DMS53 treated with DMSO at 0.1 percent for 48 hours (cell line): Measurements from ENCODE around the gene HIGD2A.
A peak's percentile ranks its signal among the peaks of the same experiment; 100 is the strongest.

ENCODE experiments used
- DNase-seq: peaks from one replicate; lab custom pipeline; 2025; ENCODE audit not compliant: unreplicated experiment; lab: John Stamatoyannopoulos, UW

HIGD2A gene

DNA sequence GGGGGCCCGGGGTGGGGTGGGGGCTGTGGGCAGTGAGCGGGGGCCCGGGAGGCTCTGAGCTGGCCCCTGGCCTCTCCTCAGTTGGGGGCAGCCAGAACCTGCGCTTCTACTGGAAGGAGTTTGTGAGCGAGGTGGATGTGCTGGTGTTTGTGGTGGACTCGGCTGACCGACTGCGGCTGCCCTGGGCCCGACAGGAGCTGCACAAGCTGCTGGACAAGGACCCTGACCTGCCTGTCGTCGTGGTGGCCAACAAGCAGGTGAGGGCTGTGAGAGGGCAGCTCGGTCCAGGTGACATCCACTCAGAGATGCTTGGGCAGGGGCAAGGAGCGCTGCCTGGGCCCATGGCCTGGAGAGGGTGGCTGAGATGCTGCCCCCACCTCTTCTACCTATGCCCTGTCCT, 19.8 kb upstream of the HIGD2A start:
- no peak for DNase-seq

DNA sequence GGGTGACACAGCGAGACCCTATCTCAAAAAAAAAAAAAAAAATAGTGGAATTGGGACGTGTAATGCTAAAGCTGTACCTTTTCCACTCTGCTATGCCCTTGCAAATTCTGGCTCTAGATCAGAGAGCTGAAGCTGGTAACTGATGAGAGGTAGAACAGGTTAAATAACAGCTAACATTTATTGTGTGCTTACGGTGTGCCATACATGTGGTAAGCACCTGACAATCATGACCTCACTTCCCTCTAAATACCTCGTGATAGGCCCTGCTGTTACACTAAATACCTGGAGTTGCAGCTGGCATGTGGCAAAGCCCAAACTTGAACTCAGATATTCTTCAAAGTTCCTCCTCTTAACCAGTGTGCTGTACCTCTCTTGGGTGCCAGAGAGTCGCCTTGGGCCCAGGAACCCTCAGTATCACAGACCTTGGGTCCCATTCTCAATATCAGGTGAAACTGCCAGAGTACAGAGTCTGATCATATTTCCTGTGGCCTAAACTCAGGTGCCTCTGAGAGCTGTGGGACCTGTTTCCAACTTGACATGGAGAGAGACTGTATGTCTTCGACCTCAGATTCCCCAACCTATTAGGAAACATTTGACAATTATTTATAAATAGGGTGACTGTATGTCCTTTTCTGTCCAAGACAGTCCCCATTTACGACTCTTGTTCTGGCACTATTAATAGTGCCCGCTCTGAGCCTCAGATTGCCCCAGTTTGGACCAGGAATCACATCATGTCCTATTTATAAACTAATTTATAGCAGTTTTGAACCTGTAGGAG, 18.4 kb upstream of the HIGD2A start:
- DNase-seq: no peak

DNA sequence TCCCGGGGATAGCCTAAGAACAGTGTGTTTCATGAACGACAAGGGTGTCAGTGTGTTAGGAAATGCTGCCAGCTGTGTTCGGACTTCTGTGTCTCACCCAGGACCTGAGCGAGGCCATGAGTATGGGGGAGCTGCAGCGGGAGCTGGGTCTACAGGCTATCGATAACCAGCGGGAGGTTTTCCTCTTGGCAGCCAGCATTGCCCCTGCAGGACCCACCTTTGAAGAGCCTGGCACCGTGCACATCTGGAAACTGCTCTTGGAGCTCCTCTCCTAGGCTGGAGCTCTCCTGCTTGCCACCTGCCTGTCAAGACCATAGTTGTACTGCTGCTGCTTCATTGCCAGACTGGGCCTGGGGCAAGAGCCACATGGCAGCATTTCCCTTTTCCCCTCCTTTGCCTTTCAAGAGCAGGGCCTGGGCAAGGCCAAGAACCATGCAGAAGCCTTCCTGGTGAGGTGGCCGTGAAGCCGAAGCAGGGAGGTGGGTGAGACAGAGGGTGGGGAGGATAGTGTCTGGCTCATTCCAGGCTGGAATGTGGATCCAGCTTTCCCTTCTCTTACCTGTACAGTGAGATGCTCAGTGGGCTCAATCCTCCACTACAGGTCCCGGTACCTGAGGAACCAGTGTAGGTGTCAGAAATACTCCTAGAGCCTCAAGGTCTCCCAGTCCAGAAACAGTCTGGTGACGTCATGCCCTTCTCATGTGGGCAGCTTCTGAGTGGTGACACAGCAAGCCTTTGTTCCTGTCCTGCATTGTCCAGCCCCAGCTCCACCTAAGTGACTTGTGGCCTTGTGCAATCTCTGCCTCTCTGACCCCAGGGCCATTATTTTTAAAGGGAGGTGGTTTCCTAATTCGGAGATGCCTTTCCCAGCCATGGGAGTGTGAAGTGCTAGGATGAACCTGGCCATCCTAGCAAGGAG, 16.7 kb upstream of the HIGD2A start:
- no peak for DNase-seq

DNA sequence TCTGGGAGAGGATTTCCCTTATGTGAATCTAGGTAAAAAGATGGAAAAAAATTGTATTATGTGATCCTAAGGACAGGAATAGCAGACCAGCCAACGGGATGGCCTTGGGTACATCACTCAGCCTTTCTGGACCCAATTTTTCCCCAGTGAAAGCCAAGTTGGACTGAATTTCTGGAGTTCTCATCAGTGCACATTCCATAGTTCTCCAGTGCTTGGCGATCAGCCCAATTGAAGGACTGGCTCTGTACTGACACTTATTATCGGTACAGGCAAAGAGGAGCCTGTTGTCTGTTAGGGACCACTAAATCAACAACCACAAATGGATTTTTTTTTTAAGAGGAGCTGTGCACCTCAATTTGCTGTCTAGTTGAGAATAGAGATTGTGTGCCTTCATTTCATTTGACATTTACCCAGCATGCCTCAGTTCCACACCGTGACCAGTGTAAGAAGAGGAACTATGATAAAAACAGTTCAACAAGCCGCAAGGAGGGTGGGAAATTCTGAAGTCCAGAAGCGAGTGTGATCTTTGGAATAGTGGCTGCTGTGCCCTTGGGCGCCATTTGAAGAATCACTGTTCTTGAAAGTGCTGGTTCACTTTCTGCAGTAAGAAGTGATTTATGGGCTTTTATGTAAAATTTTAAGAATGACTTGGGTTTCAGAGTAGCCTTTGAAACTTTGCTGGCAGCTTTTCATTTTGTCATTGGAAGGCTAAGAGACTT, 15.3 kb upstream of the HIGD2A start:
- DNase-seq: no peak

DNA sequence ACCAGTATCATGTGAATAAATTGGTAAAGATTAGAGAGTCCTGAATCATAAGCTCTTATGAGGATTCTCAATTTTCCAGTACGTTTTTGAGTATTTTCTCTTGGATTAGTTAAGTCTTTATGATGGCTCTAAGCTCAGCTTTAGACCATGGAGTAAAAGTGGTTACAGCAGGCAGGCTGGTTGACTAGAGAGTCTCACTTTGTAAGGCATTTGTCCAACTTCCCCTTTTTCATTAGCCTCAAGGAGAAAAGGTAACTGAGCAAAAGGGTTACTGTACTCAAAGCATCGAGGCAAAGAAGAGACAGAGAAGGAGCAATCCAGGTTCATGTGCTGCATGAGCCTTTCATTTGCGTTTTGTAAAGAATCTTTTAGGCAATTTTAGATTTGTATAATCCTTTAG, 8.7 kb upstream of the HIGD2A start:
- no peak for DNase-seq

DNA sequence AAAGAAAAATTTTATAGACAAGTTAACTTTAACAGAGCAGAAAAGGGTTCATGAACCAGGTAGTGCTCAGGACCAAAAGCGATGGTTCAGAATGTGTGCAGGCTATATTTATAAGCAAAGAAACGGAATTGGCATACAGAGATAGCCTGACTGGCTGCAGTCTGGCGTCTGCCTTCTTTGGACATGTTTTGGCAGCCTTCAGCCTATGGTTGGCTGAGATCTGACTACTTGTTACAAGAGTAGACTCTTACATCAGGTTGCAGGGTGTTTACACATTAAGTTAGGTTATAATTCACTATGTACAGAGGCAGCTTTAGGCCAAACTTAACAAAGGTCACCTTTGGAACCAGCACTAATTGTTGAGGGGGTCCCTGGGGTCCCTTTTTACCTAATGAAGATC, 7.1 kb upstream of the HIGD2A start:
- no peak for DNase-seq

GRCh38 chr5:176381979-176382378, 6.6 kb upstream of the HIGD2A start:
- no peak for DNase-seq

- DNase-seq: no peak
These were observed 5.8 kb upstream of the HIGD2A start for GRCh38 chr5:176382721-176383120.

DNA sequence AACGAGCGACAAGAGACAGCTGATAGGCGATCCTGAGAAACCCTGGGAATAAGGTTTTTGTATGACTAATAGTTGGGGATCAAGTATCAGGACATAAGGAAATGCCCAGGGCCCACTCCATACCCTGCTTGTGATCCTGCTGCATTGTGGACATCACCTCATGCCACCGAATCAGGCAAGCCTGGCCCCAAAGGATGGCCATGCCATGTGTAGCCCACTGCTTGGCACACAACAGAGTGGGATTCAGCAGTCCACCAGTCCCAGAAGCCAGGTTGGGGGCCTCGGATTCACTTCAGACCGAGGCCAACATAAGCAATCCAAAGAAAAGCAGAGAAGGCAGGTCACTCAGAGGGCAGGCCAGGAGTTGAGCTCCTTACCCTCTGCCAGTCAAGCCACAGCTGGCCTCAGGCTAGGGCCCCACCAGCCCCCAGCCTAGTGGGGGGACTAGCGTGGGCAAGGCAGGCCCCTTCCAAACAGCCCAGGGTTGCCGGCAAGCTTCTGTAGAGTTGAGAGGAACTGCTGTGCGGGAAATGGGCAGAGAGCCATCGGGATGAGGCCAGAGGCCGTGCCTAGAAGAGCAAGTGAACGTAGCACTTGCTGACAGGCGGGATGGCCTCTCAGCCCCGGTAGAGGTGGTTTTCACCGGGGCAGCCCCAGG, 5.2 kb upstream of the HIGD2A start:
- no peak for DNase-seq

DNA sequence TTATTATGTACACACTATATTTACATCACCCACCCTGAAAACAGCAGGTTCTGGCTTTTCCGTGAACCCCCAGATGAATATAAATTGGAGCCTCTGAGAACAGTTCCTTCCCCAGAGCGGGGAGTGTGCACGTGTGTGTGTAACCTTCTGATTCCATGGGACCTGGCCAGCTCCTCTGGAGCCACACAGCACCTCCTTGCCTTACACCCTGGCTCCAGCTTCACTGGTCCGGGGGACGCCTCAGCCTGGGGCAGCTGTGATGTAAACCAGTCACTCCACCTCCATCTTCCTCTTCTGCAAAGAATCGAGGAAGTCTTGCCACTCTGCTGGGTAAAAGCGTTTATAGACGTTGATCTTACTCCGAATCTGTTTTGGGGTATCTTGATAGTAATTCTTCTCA, 4.6 kb upstream of the HIGD2A start:
- DNase-seq: no peak

GRCh38 chr5:176384366-176384930, 4.1 kb upstream of the HIGD2A start:
- no peak for DNase-seq

DNA sequence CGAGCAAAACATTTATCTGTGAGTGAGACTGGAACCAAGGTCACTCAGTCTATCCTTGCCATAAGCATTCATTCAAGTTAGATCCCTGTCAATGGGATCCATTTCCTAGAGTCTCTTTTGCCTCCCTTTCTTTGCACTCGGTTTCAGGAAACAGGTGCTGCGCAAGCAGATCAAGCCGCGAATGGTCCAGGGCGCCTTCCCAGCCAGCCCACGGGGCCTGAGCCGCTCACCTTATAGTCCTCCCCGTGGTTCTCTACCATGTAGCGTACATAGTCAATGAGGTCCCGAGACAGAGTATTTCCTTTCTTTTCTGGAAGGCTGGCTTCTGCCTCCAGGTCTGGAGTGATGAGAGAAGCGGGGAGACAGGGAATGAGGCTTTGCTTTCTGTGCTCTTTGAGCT, 3.6 kb upstream of the HIGD2A start:
- DNase-seq: no peak

DNA sequence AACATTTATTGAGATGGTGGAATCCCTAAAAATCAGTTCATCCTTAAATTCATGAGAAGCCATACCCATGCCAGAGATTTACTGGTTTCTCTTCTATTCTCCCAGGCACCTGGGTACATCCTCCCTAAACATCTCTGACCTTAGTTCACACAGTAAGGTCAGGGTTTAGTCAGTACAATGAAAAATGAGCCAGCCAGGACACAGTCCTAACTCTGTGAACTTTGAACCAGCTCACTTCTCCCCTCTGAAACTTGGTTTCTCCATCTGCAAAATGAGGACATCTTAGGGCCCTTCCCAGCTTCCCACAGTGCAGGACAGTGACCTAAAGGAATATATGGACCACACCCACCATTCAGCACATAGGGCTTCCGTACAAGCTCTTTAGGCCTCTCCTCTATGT, 2.1 kb upstream of the HIGD2A start:
- no peak for DNase-seq

DNA sequence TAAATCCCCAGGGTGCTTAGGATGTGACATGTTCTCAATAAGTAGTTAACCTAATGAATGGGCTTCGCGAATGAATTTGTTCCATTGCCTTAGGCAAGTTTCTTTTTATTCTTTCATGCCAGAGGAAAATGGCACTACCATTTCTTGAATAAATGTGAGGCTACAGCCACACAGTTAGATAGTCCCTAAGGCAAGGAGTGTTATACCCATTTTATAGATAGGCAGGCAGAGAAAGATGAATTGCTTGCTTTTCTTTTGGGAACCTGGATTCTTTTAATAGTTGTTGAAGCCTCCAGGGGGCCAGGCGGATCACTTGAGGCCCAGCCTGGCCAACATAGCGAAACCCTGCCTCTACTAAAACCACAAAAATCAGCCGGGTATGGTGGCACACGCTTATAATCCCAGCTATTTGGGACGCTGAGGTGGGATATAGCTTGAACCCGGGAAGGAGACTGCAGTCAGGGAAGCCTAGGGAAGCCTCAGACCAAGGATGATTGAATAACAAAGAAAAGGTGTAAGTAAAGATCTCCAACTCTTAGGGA, 1.1 kb upstream of the HIGD2A start:
- DNase-seq: no peak

DNA sequence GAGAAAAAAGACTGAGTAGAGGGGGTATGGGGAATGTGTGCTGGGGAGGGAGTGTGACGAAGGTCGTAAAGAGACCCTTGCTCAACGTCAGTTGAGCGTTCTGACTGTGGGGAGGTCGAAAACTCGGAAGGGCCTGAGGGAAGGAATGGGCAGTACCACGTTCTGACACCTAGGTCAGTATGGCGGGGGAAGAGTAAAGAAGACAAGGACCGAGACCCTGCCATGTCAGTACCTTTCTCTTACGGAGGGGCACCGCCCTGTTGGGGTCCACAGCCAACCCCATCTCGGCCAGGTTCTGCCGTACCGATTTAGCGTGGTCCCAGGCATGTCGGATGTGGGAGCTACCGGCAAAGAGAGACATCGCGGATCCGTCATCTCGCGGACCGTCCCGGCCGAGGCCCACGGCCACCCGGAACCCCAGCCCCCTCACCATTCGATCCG, 528 bp upstream of the HIGD2A start:
- DNase-seq: no peak

GRCh38 chr5:176389135-176390123, 878 bp downstream of the HIGD2A start:
- peak; percentile 76 for DNase-seq

DNA sequence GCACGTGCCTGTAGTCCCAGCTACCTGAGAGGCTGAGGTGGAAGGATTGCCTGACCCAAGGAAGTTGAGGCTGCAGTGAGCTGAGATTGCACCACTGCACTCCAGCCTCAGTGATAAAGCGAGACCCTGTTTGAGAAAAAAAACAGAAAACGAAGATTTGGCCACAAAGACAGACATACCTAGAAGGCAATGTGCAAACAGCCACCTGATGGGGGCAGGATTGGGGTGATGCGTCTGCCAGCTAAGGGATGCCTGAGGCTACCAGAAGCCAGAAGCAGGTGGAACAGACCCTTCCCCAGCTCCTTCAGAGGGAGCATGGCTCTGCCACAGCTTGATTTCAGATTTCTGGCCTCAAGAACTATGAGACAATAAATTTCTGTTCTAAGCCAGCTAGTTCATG, 2.9 kb downstream of the HIGD2A start:
- DNase-seq: no peak

DNA sequence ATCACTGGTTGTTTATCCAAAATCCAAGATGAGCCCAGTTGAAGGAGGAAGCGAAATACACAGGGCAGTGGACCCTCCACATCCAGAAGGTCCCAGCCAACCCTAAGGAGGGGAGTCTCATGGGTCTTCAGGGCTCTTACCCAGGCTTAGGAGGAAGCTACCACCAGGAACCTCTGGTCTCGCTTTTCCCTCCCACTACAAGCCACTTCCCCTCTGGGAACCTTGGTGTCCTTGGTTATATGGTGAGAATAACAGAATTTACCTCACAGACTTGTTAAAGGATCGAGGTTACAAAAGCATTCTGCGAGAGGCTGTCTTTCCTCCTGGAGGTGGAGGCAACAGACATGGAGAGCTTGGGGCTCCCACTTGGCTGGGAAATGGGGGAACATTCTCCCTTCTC, 3.4 kb downstream of the HIGD2A start:
- DNase-seq: no peak

DNA sequence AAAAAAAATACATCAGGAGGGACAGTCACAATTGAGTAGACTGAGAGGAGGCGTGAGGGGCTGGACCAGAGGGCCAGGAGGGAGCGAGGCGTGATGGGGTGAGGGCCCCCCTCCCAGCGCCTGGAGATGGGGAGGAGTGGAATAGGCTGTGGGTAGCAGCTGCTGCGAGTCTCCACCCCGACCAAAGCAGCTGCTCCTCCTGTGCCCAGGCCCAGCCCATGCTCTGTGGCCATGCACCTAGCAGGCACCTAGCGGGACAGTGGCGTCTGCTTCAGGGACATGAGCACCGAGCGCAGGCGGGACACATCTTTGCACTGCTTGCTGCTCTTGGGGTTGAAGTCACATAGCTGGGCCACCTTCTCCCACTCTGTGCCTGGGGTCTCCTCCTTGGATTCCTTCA, 4.0 kb downstream of the HIGD2A start:
- no peak for DNase-seq
